HG03045 (cell line): ENCODE data around the gene HGS.

Experiments used
- ATAC-seq: cut with Tn5 transposase; IDR thresholded peaks from one replicate; pipeline ENCODE4 v1.9.1; 2021; ENCODE audit warnings: mild to moderate bottlenecking, moderate library complexity; ENCODE audit not compliant: unreplicated experiment

HGS gene

GRCh38 chr17:81715872-81716673, 32.3 kb downstream of the HGS start:
- no peak for ATAC-seq

GRCh38 chr17:81716674-81716996, 32.8 kb downstream of the HGS start:
- ATAC-seq = no peak

GRCh38 chr17:81717049-81717765, 33.4 kb downstream of the HGS start:
- ATAC-seq = no peak

GRCh38 chr17:81717766-81718089, 33.9 kb downstream of the HGS start:
- no peak for ATAC-seq

GRCh38 chr17:81719410-81720266, 35.8 kb downstream of the HGS start:
- ATAC-seq = no peak

- ATAC-seq = no peak
Observed at GRCh38 chr17:81720267-81721071, 36.7 kb downstream of the HGS start.

- ATAC-seq = no peak
Observed at GRCh38 chr17:81722184-81723120, 38.6 kb downstream of the HGS start.

GRCh38 chr17:81723651-81724209, 39.9 kb downstream of the HGS start:
- no peak for ATAC-seq

- ATAC-seq = no peak
Observed at GRCh38 chr17:81725439-81725838, 41.6 kb downstream of the HGS start.

GRCh38 chr17:81726004-81726403, 42.2 kb downstream of the HGS start:
- ATAC-seq = no peak

- ATAC-seq = no peak
Observed at GRCh38 chr17:81727324-81728031, 43.7 kb downstream of the HGS start.

- no peak for ATAC-seq
Observed at GRCh38 chr17:81733507-81734404, 49.9 kb downstream of the HGS start.

GRCh38 chr17:81734405-81735263, 50.8 kb downstream of the HGS start:
- ATAC-seq = no peak

GRCh38 chr17:81735264-81736102, 51.7 kb downstream of the HGS start:
- no peak for ATAC-seq

GRCh38 chr17:81737947-81738800, 54.4 kb downstream of the HGS start:
- ATAC-seq = no peak
